Motor neuron (in vitro differentiated cells): ENCODE results near the gene CXorf38. TPM values are rescaled to one million over a fixed set of nuclear protein-coding genes. Genes with fewer than 3 reads are reported as not detected.
"Not testable (repeated sequence)": the region's sequence is repeated elsewhere in the genome, so short reads cannot be mapped to it uniquely, and the experiment has no call there.

Experiments used
- ATAC-seq, 8 experiments: fragments of 200-7000 bp; cut with Tn5 transposase; replicated peaks in 6 of 8; 2 replicates each; pipeline ENCODE4 v1.8.0; 2021; ENCODE audit warnings: mild to moderate bottlenecking in 8 of 8, moderate library complexity in 8 of 8
- H3K27ac ChIP-seq, 2 donors: fragments of 250-450 bp; sonication (Bioruptor Pico); 2 replicates each; pipeline ENCODE4 v1.9.0; 2021; ENCODE audit warnings: antibody characterized with exemption in 2 of 2, mild to moderate bottlenecking in 2 of 2, moderate library complexity in 1 of 2
- H3K4me1 ChIP-seq, 2 donors: fragments of 250-450 bp; sonication (Bioruptor Pico); replicated peaks in 1 of 2; 2 replicates each; pipeline ENCODE4 v1.6.1; 2021; ENCODE audit warnings: antibody characterized with exemption in 2 of 2, mild to moderate bottlenecking in 2 of 2, moderate library complexity in 1 of 2
- H3K4me3 ChIP-seq, 5 donors: fragments of 250-450 bp; sonication (Bioruptor Pico); 2 replicates each; pipeline ENCODE4 v1.9.0; 2021; ENCODE audit warnings: antibody characterized with exemption in 5 of 5, mild to moderate bottlenecking in 5 of 5, moderate library complexity in 4 of 5
- WGBS, 10 experiments: fragments of 450-650 bp; shearing (Covaris generic); methylation state at CpG; one replicate each; pipeline ENCODE4 v1.0.0; 2022; 5-methylcytosine and 5-hydroxymethylcytosine counted together
- in situ Hi-C, 9 experiments: fragments of 400-800 bp; cut with MboI; loops; one replicate each; pipeline ENCODE4 v1.15.0; 2021; ENCODE audit warnings: low sequenced_read_pairs in 9 of 9, low pct_unique_long_range_greater_than_20kb in 2 of 9; ENCODE audit not compliant: unreplicated experiment in 9 of 9
- total RNA-seq, 8 experiments: library from RNA; unstranded; fragments of 300-600 nt; gene quantifications; 2 replicates each; pipeline versions ENCODE4 v1.2.3 to v1.2.4, GENCODE V29; 2022

Gene CXorf38
- total RNA-seq, 8 experiments from 2014 or later: 4.9 to 11.2 (median 7.9) TPM

- Histone ChIP-seq H3K4me1 (no peaks in the 10 kb centered on the region), H3K27ac (no peak overlapping the region), H3K4me3 (no peak overlapping the region)
- in situ Hi-C loops: no loop called here
- peak in 1 of 8 experiments; percentile 67 for ATAC-seq
- 72 to 74% methylated on average over 4 to 6 of the region's 18 CpGs; no CpG with 5 or more reads in 8 of the 10 experiments for WGBS, 10 experiments
Measured at GRCh38 chrX:40622479-40623138, 24.8 kb downstream of the CXorf38 start.

DNA sequence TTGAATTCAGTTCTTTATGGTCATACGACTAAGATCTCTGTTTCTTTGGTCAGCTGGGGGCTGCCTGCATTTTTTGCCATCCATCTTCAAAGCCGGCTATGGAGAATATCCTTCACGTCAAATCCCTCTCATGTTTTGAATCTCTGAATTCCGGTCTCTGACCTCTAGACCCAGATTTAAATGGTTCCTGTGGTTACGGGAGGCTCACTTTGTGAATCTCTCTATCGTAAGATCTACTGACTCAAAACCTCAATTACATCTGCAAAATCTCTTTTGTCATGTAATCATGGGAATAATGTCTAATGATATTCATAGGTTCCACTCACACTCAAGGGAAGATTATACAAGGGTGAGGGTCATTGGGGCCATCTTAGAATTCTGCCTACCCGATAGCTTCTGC lies 29.8 kb downstream of the CXorf38 start:
- H3K4me1 ChIP-seq: no peaks in the 10 kb centered on the region
- WGBS, 10 experiments: 37 to 100% (median 61%) methylated on average over 1 to 6 of the region's 7 CpGs; no CpG with 5 or more reads in 5 of the 10 experiments
- no peak for ATAC-seq

GRCh38 chrX:40615976-40616375 lies 31.4 kb downstream of the CXorf38 start:
- WGBS, 10 experiments: 74% methylated on average over 6 of the region's 9 CpGs; no CpG with 5 or more reads in 9 of the 10 experiments
- no peak overlapping the region for H3K4me3 ChIP-seq
- in situ Hi-C loops: no loop called here
- no peak overlapping the region for H3K27ac ChIP-seq
- no peak for ATAC-seq
- no peaks in the 10 kb centered on the region for H3K4me1 ChIP-seq

More for the DNA sequence above, 29.8 kb downstream of the CXorf38 start:
- no peak overlapping the region for H3K4me3 ChIP-seq
- in situ Hi-C loops: no loop called here
- H3K27ac ChIP-seq: no peak overlapping the region

GRCh38 chrX:40612511-40612910 lies 34.9 kb downstream of the CXorf38 start:
- Histone ChIP-seq H3K27ac (no peak overlapping the region), H3K4me1 (no peaks in the 10 kb centered on the region), H3K4me3 (no peak overlapping the region)
- ATAC-seq: no peak
- WGBS, 10 experiments: 0 to 66% methylated on average over 1 to 3 of the region's 4 CpGs; no CpG with 5 or more reads in 8 of the 10 experiments
- in situ Hi-C loops: no loop called here

DNA sequence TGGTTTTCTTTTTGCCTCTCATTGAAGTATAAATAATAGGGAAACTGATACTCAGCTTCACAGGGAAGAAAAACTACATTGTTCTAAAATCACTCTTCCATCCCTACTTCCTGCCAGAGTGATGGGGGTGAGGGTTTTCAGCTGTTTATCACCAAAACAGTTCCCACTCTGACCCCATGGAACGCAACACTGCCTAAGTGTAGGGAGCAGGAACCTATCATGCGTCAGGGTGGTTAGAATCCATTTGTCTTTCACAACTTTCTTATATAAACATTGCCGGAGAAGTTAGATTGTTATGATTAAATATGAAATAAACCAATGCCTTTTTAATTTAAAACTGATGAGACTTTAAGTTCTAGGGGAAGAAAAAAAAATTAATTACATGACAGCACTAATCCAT lies 40.0 kb downstream of the CXorf38 start:
- in situ Hi-C loops: no loop called here
- Histone ChIP-seq H3K4me1 (no peaks in the 10 kb centered on the region), H3K4me3 (no peak overlapping the region), H3K27ac (no peak overlapping the region)
- no peak for ATAC-seq
- 45 to 100% (median 83%) methylated on average over 1 to 3 of the region's 3 CpGs; no CpG with 5 or more reads in 7 of the 10 experiments for WGBS, 10 experiments

DNA sequence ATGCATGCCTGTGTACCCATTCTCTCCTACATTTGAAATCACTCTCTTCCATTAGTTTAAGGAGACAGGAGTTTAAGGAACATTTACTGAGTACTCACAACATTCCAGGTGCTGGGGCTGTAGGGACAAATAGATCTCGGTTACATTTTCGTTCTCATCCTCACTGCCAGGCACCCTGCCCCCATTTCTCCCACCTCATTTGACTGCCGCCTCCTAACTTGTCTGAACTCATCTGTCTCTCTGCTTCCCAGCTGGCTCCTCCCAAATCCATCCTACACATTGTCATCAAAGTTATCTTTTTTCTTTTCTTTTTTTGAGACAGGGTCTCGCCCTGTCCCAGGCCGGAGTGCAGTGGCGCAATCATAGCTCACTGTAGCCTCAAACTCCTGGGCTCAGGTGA lies 43.9 kb downstream of the CXorf38 start:
- in situ Hi-C loops: no loop called here
- ATAC-seq: no peak
- 82 to 92% (median 90%) methylated on average over 2 to 6 of the region's 6 CpGs; no CpG with 5 or more reads in 7 of the 10 experiments for WGBS, 10 experiments
- Histone ChIP-seq H3K4me1 (no peaks in the 10 kb centered on the region), H3K4me3 (no peak overlapping the region), H3K27ac (no peak overlapping the region)

- H3K4me1 ChIP-seq, H3K4me3 ChIP-seq, ATAC-seq, H3K27ac ChIP-seq, in situ Hi-C loops: not testable (repeated sequence)
- WGBS, 10 experiments: 80 to 100% (median 88%) methylated on average over 1 to 4 of the region's 6 CpGs; no CpG with 5 or more reads in 7 of the 10 experiments
Measured at GRCh38 chrX:40589616-40590321, 57.6 kb downstream of the CXorf38 start.

- ATAC-seq, H3K4me3 ChIP-seq, H3K4me1 ChIP-seq, in situ Hi-C loops, H3K27ac ChIP-seq: not testable (repeated sequence)
- 20 to 75% methylated on average over 1 of the region's 1 CpG; no CpG with 5 or more reads in 8 of the 10 experiments for WGBS, 10 experiments
Measured at GRCh38 chrX:40587623-40588022, 59.7 kb downstream of the CXorf38 start.

- WGBS, 10 experiments: 58 to 80% (median 80%) methylated on average over 2 of the region's 2 CpGs; no CpG with 5 or more reads in 7 of the 10 experiments
- ATAC-seq: no peak
Measured at GRCh38 chrX:40582811-40583210, 64.5 kb downstream of the CXorf38 start.

GRCh38 chrX:40582178-40582577 lies 65.2 kb downstream of the CXorf38 start:
- 80 to 100% (median 83%) methylated on average over 2 to 8 of the region's 13 CpGs; no CpG with 5 or more reads in 5 of the 10 experiments for WGBS, 10 experiments
- ATAC-seq, H3K4me1 ChIP-seq, H3K27ac ChIP-seq, in situ Hi-C loops: not testable (repeated sequence)
- peak overlapping the region in 3 of 5 donors; percentile 42 to 99 (median 95) for H3K4me3 ChIP-seq

More at GRCh38 chrX:40582811-40583210, 64.5 kb downstream of the CXorf38 start:
- peaks cover 3 to 7% of the 10 kb centered on the region in 2 donors for H3K4me1 ChIP-seq
- no peak overlapping the region for H3K27ac ChIP-seq
- in situ Hi-C loops: no loop called here
- H3K4me3 ChIP-seq: no peak overlapping the region

- peak overlapping the region; percentile 42 to 99 (median 86) for H3K4me3 ChIP-seq
- in situ Hi-C loops: no loop called here
- peaks cover 3 to 7% of the 10 kb centered on the region in 2 donors for H3K4me1 ChIP-seq
- WGBS, 10 experiments: 0 to 42% (median 7%) methylated on average over 1 to 8 of the region's 15 CpGs; no CpG with 5 or more reads in 4 of the 10 experiments
- H3K27ac ChIP-seq: peak overlapping the region; percentile 88 to 92
- no peak for ATAC-seq
Measured at GRCh38 chrX:40581336-40581920, 65.9 kb downstream of the CXorf38 start.

GRCh38 chrX:40580537-40581335 lies 66.6 kb downstream of the CXorf38 start, which contains the start of gene ATP6AP2:
Gene ATP6AP2, plus strand, starts transcription at chrX:40580970. Its CDS starts 96 bp downstream, at chrX:40581066.
- in situ Hi-C loops: no loop called here
- WGBS, 10 experiments: 0 to 43% methylated on average over 2 to 14 of the region's 89 CpGs; no CpG with 5 or more reads in 8 of the 10 experiments
- H3K4me1 ChIP-seq: peaks cover 3 to 7% of the 10 kb centered on the region in 2 donors
- H3K4me3 ChIP-seq: peak within 1 kb of the TSS; percentile 42 to 99 (median 86)
- H3K27ac ChIP-seq: peak within 1 kb of the TSS; percentile 88 to 92
- ATAC-seq: peak; percentile 95 to 99 (median 98)
